NT2/D1 (cell line): Measurements from ENCODE around the gene GJA3.

Experiments
- SUZ12 ChIP-seq: IDR thresholded peaks from 2 replicates; pipeline ENCODE4 v1.6.1; 2011; ENCODE audit not compliant: insufficient read length, insufficient read depth; ENCODE audit errors: extremely low read depth
- YY1 ChIP-seq: IDR thresholded peaks from 2 replicates; pipeline ENCODE4 v1.6.1; 2011; ENCODE audit not compliant: insufficient read length, insufficient read depth
- ZNF274 ChIP-seq: IDR thresholded peaks from 2 replicates; pipeline ENCODE4 v1.6.1; 2011; ENCODE audit warnings: mild to moderate bottlenecking, low read depth, low read length

DNA sequence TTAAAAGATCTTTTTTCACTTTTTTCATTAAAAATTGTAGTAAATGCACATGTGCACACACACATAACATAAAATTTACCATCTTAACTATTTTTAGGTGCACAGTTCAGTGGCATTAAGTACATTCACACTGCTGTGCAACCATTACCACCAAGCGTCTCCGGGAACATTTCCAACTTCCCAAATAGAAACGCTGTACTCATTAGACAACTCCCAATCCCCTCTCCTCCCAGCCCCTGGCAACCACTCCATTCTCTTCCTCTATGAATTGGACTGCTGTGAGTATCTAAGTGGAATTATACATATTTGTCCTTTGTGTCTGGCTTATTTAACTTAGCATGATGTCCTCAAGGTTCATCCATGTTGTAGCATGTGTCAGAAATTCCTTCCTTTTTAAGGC lies 20.3 kb upstream of the GJA3 start:
- TF ChIP-seq SUZ12, result no peak
- TF ChIP-seq ZNF274, result no peak
- TF ChIP-seq YY1, result no peak
